ENCODE measurements around the gene KRTAP21-2.
"Not testable (repeated sequence)": the region's sequence is repeated elsewhere in the genome, so short reads cannot be mapped to it uniquely, and the experiment has no call there.

Gene KRTAP21-2

DNA sequence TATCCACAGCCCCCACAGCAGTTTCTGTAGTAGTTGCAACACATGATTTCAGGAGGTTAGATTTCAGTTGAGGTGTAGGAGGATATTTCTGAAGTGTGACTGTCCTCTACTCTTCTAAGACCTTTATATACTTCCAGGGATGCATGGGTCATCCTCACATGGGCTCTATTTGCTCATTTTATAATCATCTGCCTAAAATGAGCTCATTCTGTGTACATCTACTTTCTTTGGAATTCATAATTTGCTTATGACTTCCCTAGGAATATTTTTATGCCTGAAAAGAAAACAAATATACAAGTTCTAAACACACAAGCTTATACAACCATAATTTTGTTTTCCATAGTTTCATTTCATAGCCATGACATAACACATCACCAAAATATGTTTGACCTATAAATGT lies at the start of gene KRTAP21-2:
TSS of gene KRTAP21-2 (minus strand) at position 101 of the 400 bp plus-strand sequence. CDS start at position 44, 57 bp downstream.
- no peak for DNase-seq

DNA sequence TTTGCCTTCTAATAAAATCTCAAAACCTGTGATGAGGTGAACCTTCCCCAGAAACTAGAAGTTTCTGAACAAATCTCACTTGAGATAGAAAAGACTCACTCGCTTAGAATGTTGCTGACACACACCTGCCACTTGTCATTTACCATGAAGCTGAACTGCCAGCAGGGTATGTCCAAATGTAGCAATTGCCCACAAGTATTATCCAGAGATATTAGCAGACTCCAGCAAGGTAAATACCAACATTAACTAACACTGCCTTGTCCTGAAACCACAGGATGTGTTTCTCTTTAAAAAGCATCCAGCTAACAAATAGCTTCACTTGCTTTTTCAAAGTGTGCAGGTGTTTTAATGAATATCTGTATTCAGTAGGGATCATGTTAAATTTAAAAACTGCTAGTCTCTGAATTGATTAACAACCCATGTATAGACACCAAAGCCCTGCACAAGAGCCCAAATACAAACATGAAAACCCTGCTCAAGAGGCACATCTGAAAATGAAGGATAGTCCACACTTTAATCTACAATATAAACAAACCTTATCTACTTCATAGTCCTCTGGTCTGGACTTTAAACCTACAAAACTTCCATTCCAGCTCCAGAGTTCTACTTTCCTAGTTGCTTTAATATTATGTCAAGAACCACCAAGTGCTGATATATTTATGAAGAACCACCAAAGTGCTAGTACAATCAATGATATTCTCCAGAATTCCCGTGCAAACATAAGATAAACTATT lies 46.7 kb upstream of the KRTAP21-2 start:
- no peak for DNase-seq

DNA sequence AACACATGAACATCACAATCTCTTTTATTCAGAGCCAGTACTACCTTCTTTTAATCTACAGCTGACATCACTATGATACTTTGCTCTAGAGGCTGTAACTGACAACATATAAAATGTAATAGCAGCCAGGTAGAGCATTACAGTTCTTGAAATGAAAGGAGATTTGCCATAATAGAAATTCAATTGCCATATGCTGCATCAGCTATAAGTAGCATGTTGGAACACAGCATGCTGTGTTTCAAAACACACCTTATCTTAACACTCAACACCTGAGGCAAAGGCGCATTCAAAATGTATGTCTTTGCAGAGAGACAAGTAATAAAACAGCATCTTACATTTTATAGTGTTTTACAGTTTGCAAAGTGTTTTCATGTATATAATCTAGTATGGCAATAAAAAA lies 32.2 kb upstream of the KRTAP21-2 start:
- no peak for DNase-seq

DNA sequence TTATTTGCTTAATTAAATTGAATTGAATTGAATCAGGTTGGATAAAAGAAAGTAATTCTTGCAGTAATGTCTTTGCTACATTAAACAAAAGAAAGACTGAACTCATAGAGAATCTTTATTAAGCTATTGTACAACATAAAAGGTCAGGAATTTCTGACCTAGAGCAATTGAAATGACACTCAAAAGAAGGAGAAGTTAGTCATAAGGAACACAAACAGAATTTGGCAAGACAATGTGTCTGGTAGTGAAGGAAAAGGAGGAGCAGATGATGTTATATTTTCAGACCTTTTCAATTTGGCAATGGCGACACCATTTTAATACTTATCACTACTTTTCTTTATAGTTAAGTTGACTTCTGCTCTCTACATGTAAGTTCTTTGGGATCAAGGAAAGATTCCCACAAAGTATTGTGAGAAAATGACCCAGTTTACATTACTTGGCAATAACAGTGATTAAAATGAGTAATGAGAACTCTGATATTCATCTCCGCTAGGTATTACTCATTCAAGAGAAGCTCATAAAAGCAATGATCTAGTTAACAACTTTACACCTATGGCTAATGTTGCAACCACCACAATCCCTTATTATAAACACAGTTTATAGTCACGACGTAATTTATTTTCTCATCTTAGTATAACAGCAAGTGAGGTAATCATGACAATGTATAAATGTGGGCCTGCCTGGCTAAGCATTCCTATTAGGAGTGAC lies 22.8 kb upstream of the KRTAP21-2 start:
- no peak for DNase-seq

DNA sequence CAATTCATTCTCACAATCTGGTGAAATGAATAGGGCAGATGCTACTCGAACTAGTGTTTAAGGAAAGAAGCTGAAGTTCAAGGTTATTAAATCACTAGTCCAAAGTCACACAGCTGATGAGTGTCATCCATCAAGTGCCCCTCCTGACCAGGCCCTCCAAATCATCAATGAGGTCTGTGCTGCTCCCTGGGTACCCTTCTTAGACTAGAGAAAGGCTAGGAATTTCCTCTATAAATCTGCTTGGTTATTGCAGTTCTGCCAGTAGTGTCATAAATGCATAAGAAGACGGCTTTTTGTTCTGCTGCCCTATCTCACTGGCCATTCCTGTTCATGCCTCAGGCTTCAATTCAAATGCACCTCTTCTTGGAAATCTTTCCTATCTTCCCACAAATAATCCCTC lies 13.7 kb upstream of the KRTAP21-2 start:
- no peak for DNase-seq

DNA sequence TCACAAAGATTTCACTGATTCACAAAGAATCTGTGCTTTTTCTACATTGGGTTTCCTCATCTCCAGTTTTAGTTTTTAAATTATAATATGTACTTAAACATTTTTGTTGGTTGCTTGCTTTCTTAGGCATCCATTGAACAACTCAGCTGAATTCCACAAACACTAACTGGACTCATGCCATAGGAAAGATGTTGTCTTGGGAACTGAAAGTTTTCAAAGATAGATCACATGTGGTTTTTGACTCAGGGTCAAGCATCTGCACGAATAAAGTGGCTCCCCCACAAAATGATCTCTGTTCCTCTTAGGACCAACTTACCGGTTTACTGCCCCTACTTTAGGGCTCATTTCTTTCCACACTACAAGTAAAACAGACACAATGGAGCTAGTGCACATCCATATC lies 11.2 kb upstream of the KRTAP21-2 start:
- no peak for DNase-seq

DNA sequence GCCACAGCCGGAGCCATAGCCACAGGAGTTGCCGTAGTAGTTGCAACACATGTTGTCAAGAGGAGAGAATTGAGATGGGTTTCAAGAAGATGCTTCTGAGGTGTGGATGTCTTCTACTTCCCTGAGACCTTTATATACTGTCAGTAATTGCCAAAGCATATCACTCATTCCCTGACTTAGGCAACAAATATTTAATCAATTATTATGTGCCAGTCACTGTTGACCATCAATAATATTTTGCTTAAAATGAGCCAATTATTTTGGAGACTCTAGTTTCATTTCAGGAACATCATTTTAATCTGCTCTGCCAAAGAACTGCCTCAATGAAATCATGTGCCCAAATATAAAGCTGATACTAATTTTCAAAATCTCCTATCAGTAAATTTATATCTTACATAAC lies 8.3 kb upstream of the KRTAP21-2 start, which contains the start of gene KRTAP21-1:
TSS of gene KRTAP21-1 (minus strand) at position 101 of the 400 bp plus-strand sequence. CDS start at position 51, 50 bp downstream.
- DNase-seq = not testable (repeated sequence)

DNA sequence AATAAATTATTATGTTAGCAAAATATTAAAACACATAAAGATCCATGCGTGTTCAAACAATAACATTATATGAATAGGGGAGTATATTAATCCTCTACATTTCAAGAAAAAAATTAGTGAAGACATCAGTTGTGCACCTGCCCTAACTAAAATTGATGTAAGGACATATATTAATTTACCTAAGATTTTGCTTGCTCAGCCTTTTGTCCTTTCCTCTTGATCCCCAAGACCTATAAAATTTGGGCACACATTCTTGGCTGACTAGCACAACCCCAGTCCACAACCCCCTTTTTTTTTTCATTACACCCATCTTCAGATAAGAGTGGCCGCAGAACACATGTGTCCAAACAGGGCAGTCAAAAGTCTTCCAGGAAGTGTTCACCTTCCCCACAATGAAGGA lies 6.6 kb downstream of the KRTAP21-2 start:
- DNase-seq = no peak

DNA sequence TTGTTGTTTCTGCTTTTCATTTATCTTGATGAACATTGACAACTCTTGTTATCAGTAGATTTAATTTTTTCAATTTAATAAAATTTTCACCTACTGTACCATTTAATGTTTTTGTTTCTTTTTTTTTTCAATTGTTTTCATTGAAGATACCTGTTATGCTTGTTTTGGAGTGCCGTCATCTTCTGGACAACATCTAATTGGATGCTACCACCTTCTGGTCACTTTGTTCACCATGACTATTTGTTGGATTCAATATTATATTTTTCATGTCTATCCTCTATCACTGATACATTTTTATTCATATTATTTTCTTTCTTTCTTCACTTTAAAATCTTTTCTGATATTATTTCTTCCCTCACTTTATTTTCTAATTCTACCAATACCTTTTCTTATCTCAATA lies 14.0 kb downstream of the KRTAP21-2 start:
- DNase-seq = no peak

DNA sequence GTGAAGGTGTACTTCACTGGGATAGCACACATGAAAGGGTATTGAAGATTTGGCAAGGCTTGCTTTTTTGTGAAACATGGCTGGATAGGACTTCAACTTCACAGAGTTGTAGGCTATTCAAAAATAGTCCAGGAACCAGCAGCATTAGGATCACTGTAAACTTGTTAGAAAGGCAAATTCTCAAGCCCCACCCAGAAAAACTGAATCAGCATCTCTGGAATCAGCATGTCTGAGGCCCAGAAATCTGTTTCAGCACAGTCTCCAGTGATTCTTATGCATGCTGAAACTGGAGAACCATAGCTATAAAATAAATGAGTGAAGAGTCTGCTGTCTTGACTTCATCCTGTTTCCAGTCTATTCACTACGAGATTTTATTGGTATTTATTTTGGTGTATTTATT lies 20.3 kb downstream of the KRTAP21-2 start:
- DNase-seq = no peak

DNA sequence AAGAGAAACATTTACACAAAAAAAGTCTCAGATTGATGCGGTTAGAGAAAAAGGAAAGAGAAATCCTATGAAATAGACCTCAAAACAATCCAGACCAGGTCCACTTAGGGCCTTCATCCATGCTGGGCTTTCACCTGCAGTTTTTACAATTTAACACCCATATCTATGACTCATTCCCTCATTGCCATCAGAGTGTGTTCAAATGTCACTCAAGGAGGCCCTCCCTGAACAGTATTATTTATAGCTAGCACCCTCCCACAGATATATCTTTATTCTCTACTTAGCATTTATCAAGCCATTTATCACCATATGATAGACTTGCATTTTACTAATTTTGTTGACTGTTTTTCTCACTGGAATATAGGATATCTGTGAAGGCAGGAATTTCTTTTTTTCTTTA lies 27.7 kb downstream of the KRTAP21-2 start:
- no peak for DNase-seq

DNA sequence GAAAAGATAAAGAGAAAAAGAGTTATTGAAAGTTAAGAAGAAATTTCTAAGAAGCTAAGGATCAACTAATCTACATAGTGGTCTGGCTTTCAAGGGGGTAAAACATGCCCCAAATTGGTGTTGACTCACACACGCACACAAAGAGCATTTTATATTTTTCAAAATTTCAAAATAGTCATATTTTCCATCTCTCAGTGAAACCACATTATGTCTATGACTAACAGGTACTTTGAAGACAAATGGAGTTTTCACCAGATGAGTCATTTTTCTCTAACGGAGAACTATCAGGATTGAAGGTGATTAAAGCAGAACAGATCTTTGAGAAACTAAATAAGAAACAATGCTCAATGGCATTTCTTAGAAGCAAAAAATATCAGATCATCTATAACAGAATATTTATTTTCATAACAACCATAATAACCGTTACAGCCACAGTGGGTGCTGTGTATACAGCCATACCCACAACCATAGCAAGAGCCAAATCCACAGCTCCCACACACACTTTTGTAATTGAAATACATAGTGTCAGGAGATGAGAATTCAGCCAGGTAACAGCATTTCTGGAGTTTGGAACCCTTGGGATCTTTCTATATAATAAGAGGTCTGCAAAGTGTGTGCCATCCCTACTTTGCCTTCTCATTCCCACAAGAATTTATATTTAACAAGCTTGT lies 28.7 kb downstream of the KRTAP21-2 start, which contains the start of gene KRTAP21-3:
TSS of gene KRTAP21-3 (minus strand) at position 539 of the 671 bp plus-strand sequence. CDS start at position 521, 18 bp downstream.
- no peak for DNase-seq

DNA sequence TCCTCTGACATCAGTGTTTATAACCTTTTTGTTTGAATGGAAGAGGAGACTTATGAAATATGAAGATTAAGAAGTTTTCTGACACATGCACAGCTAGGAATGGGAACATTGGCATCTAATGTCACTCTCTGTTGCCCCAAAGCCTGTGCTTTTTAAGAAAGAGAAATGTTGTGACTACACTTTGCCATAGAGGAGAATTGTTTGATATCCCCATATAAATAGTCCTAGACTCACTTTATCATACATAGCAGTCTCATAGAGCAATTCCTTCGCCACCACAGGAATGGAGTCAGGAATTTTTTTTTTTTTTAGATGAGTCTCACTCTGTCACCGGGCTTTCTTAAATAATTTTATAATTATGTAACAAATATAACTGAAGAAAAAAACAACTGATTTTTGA lies 30.0 kb downstream of the KRTAP21-2 start:
- DNase-seq = no peak

DNA sequence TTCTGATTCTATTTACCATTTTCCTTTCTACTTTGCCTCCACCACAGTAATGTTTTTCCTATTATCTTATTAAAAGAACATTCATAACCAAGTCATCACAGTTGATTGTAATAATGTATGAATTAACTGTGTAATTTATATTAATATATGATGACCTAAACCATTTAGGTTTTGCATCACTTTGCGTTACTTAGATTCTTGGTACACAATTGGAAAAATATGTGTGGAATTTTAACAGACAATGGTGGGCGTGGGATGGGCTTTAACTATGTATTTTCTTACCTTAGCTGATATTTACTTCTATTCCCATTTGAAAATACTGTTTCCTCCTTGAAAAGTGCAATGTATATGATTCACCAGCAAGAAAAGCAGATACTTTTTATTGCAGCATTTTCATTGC lies 32.1 kb downstream of the KRTAP21-2 start:
- DNase-seq = no peak

DNA sequence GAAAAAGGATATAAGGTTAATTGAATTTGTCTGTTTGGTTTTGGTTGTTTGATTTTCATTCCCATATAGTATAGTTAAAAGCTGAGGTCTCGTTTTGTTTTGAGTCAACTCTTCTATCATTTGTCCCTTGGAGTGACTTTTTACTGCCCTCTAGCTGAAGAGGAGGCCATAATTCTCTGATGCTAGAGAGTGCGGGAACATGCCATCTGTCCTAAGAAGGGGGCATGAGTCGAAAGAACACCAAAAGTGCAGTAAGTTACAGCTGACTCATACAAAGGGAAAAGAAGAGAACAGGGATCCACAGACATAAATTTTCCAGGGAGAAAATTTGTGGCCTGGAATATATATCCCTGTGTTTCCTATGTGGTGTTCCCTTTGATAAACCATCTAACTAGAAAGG lies 32.6 kb downstream of the KRTAP21-2 start:
- DNase-seq = no peak

DNA sequence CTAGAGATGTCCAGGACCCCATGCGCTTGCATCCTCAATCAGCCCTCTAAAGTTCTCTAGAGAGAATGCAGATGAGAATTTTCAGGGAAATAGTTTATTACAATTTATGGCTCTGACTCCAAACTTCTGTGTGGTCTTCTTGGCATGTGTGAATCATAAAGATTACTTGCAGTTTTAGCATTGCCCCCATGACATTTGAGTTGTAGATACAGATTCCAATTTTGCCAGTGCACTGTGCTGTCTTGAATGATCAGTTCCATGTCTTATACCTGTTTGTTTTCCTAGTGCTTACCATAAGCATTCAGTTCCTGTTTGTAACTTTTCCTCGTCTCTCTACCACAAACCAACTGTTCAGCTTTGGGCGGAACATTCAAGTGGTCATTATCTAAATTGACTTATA lies 33.3 kb downstream of the KRTAP21-2 start:
- no peak for DNase-seq

DNA sequence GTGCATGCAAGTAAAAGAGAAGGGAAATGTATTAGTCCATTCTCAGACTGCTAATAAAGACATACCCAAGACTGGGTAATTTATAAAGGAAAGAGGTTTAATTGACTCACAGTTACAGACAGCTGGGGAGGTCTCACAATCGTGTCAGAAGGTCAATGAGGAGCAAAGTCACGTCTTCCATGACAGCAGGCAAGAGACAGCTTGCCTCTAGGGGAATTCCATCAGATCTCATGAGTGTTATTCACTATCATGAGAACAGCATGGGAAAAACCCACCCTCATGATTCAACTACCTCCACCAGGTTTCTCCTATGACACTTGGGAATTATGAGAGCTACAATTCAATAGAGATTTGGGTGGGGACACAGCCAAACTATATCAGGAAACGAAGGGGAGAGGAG lies 36.6 kb downstream of the KRTAP21-2 start:
- DNase-seq = no peak

DNA sequence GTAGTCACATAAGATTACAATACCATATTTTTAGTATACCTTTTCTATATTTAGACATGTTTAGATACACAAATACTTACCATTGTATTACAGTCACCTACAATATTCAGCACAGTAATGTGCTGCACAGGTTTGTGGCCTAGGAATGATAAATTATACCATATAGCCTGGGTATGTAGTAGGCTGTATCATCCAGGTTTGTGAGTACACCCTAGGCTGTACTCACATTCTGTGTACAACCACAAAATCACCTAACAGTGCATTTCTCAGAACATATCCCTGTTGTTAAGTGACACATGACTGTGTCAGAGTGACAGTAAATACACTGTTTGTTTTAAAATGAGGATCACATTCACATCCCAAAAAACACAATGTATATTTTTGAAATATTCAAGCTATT lies 39.6 kb downstream of the KRTAP21-2 start:
- no peak for DNase-seq
